HG03175 (cell line): ENCODE data around the gene CACNA2D4.

Experiments used
- ATAC-seq: cut with Tn5 transposase; IDR thresholded peaks from one replicate; pipeline ENCODE4 v1.9.1; 2021; ENCODE audit warnings: mild to moderate bottlenecking, moderate library complexity; ENCODE audit not compliant: unreplicated experiment

CACNA2D4 gene

GRCh38 chr12:1890119-1890703 is 28.2 kb downstream of the CACNA2D4 start:
- no peak for ATAC-seq

- ATAC-seq = no peak
These were observed 29.5 kb downstream of the CACNA2D4 start for GRCh38 chr12:1888923-1889322.

GRCh38 chr12:1886396-1887008 is 31.9 kb downstream of the CACNA2D4 start:
- no peak for ATAC-seq

- no peak for ATAC-seq
These were observed 32.7 kb downstream of the CACNA2D4 start for GRCh38 chr12:1885599-1886245.

- ATAC-seq = no peak
These were observed 33.3 kb downstream of the CACNA2D4 start for GRCh38 chr12:1885082-1885596.

GRCh38 chr12:1884651-1885050 is 33.8 kb downstream of the CACNA2D4 start:
- no peak for ATAC-seq

GRCh38 chr12:1883513-1883912 is 34.9 kb downstream of the CACNA2D4 start:
- no peak for ATAC-seq

- no peak for ATAC-seq
These were observed 35.5 kb downstream of the CACNA2D4 start for GRCh38 chr12:1882850-1883470.

- no peak for ATAC-seq
These were observed 36.0 kb downstream of the CACNA2D4 start for GRCh38 chr12:1882405-1882804.

GRCh38 chr12:1881936-1882335 is 36.5 kb downstream of the CACNA2D4 start:
- ATAC-seq = no peak

GRCh38 chr12:1881301-1881700 is 37.2 kb downstream of the CACNA2D4 start:
- no peak for ATAC-seq

GRCh38 chr12:1880876-1881275 is 37.6 kb downstream of the CACNA2D4 start:
- ATAC-seq = no peak

- ATAC-seq = no peak
These were observed 38.2 kb downstream of the CACNA2D4 start for GRCh38 chr12:1880153-1880845.

GRCh38 chr12:1879633-1880032 is 38.8 kb downstream of the CACNA2D4 start:
- no peak for ATAC-seq

- ATAC-seq = no peak
These were observed 39.8 kb downstream of the CACNA2D4 start for GRCh38 chr12:1878695-1879094.

- no peak for ATAC-seq
These were observed 40.2 kb downstream of the CACNA2D4 start for GRCh38 chr12:1878214-1878613.

- no peak for ATAC-seq
These were observed 41.1 kb downstream of the CACNA2D4 start for GRCh38 chr12:1877169-1877878.

- no peak for ATAC-seq
These were observed 42.4 kb downstream of the CACNA2D4 start for GRCh38 chr12:1876086-1876485.

GRCh38 chr12:1875608-1876007 is 42.8 kb downstream of the CACNA2D4 start:
- no peak for ATAC-seq
